HG02798 (cell line): ENCODE measurements around the gene PRADC1.

Experiments used
- ATAC-seq: cut with Tn5 transposase; IDR thresholded peaks from one replicate; pipeline ENCODE4 v1.9.1; 2021; ENCODE audit warnings: mild to moderate bottlenecking; ENCODE audit not compliant: unreplicated experiment, poor library complexity

PRADC1 gene

DNA sequence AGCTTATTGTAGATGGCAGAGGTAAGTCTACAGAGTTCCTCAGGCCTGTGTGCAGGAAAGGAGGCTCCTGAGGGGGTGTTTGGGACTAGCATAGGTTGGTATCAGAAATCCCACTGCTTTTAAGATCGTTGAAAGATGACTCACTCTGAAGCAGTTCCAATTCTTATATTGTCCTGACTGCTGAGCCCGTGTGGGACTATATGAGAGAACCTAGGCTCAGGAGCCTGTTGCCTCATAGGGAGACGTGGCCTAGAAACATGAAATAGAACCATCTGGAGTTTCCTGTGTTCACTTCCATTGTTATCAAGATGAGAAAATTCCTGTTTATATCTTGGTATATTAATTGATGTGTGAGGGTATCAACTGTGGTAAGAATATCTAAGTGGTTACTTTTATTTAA is 6.7 kb upstream of the PRADC1 start:
- ATAC-seq, result no peak

GRCh38 chr2:73238976-73239375 is 5.9 kb upstream of the PRADC1 start:
- ATAC-seq, result no peak

DNA sequence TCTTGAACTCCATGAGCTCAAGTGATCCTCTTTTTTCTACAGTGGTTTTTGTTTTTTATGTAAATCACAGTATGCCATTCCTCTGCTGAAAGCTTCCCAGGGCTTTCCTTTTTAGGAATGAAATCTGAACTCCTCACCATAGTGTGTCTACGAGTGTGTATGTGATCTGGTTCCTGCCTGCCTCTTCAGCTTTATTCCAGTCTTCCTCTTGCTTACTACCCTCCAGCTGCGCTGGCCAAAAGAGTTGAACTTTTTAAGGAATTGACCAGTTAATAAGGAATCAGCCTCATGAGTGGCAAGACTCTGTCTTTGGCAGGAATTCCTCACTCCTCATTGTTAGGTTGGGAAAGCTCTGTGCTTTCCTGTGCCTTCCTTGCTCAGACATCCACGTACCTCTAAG is 5.1 kb upstream of the PRADC1 start:
- ATAC-seq, result no peak

DNA sequence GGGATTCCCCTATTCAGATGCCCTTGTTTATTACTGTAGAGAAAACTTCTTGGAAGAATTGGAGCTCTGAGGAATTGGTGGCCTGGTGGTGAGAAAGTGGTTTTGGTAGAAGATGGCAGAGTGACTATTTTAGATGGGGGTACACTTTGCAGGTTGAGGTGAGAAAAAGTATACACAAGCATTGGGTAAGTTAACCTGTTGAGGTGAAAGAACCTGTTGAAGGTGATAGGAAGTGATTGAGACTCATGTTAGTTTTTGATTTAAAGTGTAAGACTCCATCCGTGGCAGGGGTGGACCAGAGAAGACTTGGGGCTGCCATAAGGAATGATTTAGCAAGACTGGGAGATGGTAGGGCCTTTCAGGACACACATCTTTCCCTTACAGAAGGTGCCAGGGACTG is 4.1 kb upstream of the PRADC1 start:
- no peak for ATAC-seq

- no peak for ATAC-seq
These were observed 2.4 kb upstream of the PRADC1 start for GRCh38 chr2:73235315-73236028.

GRCh38 chr2:73233932-73234832 is 1.1 kb upstream of the PRADC1 start, which contains the start of gene CCT7:
CCT7 (plus strand) TSS chr2:73234308; CDS start chr2:73234379, 71 bp downstream.
- ATAC-seq, result peak; percentile 69

DNA sequence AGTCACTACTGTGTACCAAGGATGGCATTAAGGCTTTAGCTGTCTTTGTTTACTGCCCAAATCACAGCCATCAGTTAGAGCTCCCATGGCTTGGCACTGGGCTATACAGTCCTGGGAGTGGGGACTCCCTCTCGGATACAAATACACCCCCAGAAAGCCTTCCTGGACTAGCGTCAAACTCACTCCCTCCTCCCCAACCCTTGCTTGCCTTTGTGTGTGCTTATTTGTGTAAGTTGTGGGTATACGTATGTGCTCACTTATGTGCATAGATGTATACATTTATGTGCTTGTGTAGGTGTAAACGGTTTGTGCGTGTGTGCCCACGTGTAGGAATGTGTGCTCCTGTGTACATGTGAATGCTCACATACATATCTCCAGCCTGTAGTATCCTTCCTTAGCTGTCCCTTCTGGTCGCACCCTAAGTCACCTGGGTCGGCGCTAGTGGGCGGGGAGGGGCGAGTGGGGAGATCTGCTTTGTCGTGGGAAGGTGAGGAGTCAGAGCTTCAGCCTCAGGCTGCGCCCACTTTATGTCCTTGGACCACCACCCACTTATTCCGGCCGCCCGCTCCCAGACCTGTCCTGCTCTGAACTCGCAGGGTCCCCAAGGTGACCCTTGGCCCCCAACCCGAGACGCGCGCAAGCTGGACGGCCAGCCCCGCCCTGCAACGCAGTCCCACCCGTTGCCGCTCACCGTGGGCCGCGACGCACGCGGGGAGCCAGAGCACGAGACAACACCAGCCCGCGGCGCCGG is 461 bp downstream of the PRADC1 start:
- peak; percentile 3 for ATAC-seq

DNA sequence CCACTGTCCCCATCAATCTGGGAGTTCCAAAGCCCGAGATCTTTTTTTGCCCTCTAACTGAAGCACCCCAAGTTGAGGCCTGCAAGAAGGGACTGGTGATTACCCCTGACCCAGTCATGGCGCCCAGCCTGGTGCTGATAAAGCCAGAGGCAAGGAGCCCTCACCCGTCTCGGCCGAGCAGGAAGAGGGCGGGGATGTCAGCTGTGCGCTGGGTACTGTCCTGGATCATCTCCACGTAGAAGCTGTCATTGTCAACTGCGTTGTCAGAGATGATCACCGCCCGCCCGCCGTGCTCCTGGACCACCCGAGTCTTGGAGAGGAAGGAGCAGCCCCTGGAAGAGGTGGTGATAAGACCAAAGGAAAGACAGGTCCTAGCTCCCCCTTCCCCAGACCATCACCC is 4.4 kb downstream of the PRADC1 start:
- ATAC-seq, result no peak

GRCh38 chr2:73227086-73227485 is 6.0 kb downstream of the PRADC1 start:
- no peak for ATAC-seq

DNA sequence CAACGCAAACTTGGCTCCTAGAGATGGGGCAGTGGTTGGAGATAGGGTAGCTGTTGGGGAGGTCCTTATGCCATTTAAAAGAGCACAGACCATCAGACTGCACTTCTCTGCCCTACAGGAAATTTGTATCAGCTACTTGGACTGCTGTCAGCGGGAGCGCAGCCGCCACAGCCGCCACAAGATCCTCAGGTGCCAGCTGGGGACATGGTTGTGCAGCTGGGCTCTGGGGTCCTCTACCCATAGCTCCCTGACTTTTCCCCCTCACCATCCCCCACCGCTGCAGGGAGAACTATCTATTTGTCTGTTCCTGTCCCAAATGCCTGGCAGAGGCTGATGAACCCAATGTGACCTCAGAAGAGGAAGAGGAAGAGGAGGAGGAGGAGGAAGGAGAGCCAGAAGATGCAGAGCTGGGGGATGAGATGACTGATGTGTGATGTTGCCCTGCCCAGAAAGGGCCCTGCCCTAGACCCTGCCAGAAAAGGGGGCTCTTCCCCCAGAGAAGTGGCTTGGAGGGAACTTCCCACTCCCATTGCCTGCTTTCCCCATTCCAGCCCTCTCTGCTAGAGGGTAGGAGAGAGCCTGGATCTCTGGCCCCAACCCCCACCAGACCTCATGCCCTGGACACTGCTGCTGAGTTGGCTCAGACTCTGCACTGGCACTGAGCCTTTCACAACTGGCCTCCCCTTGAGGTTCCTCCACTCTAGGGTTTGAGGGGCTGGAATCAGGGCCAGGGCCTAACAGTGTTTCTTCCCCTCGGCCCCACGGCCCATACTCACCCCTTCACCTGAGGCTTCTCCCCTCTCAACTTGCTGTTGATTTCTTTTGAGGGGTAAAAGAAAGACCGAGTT is 7.3 kb downstream of the PRADC1 start:
- ATAC-seq, result no peak

DNA sequence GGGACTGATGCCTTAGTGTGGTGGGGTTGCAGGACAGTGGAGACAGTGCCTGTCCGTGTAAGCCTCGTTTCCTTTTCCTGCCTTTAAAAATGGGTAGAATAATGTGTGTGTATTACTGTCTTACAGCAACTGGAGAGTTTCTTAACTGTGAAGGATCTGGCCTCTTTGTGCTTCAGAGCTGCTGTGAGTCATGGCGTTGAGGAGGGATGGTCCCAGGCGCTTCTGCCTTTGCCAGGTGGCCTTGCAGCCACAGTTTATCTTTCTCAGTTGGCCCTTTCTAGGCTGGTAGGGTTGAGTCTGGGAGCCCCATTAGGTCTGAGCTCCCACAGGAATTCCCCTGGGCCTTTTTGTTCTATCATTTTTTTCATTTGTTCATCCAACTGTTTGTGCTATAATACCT is 9.2 kb downstream of the PRADC1 start:
- ATAC-seq, result no peak

GRCh38 chr2:73218298-73218697 is 14.7 kb downstream of the PRADC1 start:
- no peak for ATAC-seq

- no peak for ATAC-seq
These were observed 15.2 kb downstream of the PRADC1 start for GRCh38 chr2:73217826-73218225.

DNA sequence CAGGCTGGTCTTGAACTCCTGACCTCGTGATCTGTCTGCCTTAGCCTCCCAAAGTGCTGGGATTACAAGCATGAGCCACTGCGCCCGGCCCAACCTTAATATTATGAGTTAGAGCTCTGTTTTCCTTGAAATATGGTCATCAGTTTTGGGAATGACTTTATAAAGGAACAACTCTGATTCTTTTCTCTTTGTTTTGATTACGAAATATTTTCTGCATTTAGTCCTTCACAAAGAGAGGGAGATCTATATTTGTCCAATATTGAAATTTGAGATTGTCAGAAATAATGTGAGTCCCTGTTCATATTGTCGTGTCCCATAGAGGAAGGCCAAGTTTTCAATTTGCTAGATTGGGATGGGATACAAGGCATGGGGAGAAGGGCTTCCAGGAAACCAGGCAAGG is 15.9 kb downstream of the PRADC1 start:
- no peak for ATAC-seq

GRCh38 chr2:73215254-73215653 is 17.8 kb downstream of the PRADC1 start:
- ATAC-seq, result no peak

GRCh38 chr2:73214120-73215035 is 18.7 kb downstream of the PRADC1 start, which contains the start of gene SMYD5:
SMYD5 (plus strand) TSS chr2:73214245; CDS start chr2:73214267, 22 bp downstream.
- peak; percentile 95 for ATAC-seq

DNA sequence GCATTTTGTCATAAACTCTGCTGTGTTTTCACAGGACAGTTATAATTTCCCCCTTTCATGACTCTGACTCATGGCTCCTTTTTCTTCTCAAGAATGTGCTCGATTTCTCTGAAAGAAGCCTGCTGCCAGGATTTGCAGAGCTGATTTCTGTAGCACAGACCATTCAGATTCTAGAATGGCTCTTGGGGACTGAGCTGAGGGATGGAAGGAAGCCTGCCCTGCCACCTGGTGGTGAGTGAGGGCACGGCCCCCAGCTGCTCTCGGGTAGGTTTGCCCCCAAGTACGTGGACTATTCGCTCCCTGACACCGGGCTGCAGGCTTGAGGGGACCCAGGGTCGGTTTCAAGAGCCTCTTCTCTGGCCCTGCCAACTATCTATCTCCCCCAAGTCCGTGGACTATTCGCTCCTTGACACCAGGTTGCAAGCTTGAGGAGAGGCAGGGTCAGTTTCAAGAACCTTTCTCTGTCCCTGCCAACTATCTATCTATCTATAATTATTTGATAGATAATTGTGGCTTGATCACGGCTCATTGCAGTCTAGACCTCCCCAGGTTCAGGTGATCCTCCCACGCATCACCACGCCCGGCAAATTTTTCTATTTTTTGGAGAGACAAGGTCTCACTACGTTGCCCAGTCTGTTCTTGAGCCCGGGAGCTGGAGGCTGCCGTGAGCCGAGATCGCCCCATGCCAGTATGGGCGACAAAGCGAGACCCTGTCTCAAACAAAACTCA is 20.4 kb downstream of the PRADC1 start:
- ATAC-seq, result peak; percentile 73

DNA sequence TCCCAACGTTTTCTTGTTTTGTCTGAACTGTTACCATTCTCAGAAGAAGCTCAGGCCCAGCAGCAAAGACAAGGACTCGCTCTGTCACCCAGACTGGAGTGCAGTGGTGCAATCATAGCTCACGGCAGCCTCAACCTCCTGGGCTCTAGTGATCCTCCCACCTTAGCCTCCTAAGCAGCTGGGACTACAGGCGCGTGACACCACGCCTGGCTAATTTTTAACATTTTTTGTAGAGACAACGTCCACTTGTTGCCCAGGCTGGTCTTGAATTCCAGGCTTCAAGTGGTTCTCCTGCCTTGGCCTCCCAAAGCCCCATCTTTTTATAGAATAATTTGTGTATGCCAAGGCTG is 21.0 kb downstream of the PRADC1 start:
- no peak for ATAC-seq
